Neural cell (in vitro differentiated cells): Measurements from ENCODE around the gene MIB1. TPM values are rescaled to one million over a fixed set of nuclear protein-coding genes. Genes with fewer than 3 reads are reported as not detected.
"Not testable (repeated sequence)": the region's sequence is repeated elsewhere in the genome, so short reads cannot be mapped to it uniquely, and the experiment has no call there.

ENCODE experiments used
- H2AFZ ChIP-seq: fragments of 200-600, 300-800 bp; sonication (generic), shearing (Covaris generic); 2 replicates; pipeline ENCODE4 v1.6.0; 2014; ENCODE audit warnings: low read depth, mild to moderate bottlenecking, antibody characterized with exemption, low read length, moderate library complexity
- H3F3A ChIP-seq: fragments of 200-600 bp; shearing (Covaris generic); 2 replicates; pipeline ENCODE4 v1.6.1; 2016; ENCODE audit warnings: mild to moderate bottlenecking, moderate library complexity, mixed read lengths, antibody characterized with exemption, low read length; ENCODE audit not compliant: insufficient read depth, poor library complexity, severe bottlenecking
- H3K27ac ChIP-seq: fragments of 200-600, 300-800 bp; sonication (generic), shearing (Covaris generic); 2 replicates; pipeline ENCODE4 v1.5.1; 2014; ENCODE audit warnings: mild to moderate bottlenecking, low read length, moderate library complexity
- H3K27me3 ChIP-seq: fragments of 300-800, 200-600 bp; sonication (generic), shearing (Covaris generic); 2 replicates; pipeline ENCODE4 v1.6.0; 2014; ENCODE audit warnings: mild to moderate bottlenecking, low read depth, low read length, moderate library complexity; ENCODE audit not compliant: insufficient read depth
- H3K36me3 ChIP-seq: fragments of 300-800, 200-600 bp; sonication (generic), shearing (Covaris generic); 2 replicates; pipeline ENCODE4 v1.5.1; 2014; ENCODE audit warnings: mild to moderate bottlenecking, antibody characterized with exemption, low read length, moderate library complexity; ENCODE audit not compliant: insufficient read depth
- H3K4me2 ChIP-seq: fragments of 300-800, 200-600 bp; sonication (generic), shearing (Covaris generic); 2 replicates; pipeline ENCODE4 v1.6.0; 2014; ENCODE audit warnings: mild to moderate bottlenecking, low read length
- H3K4me3 ChIP-seq: fragments of 300-800, 200-600 bp; sonication (generic), shearing (Covaris generic); 2 replicates; pipeline ENCODE4 v1.5.1; 2014; ENCODE audit warnings: mild to moderate bottlenecking, low read length, moderate library complexity
- H3K79me2 ChIP-seq: fragments of 200-600 bp; shearing (Covaris generic); replicated peaks from 2 replicates; pipeline ENCODE4 v1.6.0; 2014; ENCODE audit warnings: mild to moderate bottlenecking, low read length, moderate library complexity; ENCODE audit not compliant: insufficient read depth
- H3K9ac ChIP-seq: fragments of 300-800, 200-600 bp; sonication (generic), shearing (Covaris generic); 2 replicates; pipeline ENCODE4 v1.6.1; 2016; ENCODE audit warnings: mild to moderate bottlenecking, low read length, mixed read lengths
- H3K9me2 ChIP-seq: fragments of 200-600 bp; shearing (Covaris generic); 2 replicates; pipeline ENCODE4 v1.6.1; 2016; ENCODE audit warnings: mild to moderate bottlenecking, low read length, mixed read lengths; ENCODE audit not compliant: insufficient read depth
- H3K9me3 ChIP-seq: fragments of 200-600, 300-800 bp; sonication (generic), shearing (Covaris generic); 2 replicates; pipeline ENCODE4 v1.6.1; 2016; ENCODE audit warnings: mild to moderate bottlenecking, mixed run types, low read length, moderate library complexity, mixed read lengths
- H4K20me1 ChIP-seq: fragments of 200-600 bp; shearing (Covaris generic); 2 replicates; pipeline ENCODE4 v1.6.1; 2016; ENCODE audit warnings: mild to moderate bottlenecking, mixed run types; ENCODE audit not compliant: insufficient read depth
- CTCF ChIP-seq: fragments of 450-650 bp; IDR thresholded peaks from 2 replicates; pipeline ENCODE4 v1.5.1; 2014; ENCODE audit warnings: antibody characterized with exemption, mild to moderate bottlenecking, moderate library complexity; ENCODE audit not compliant: poor library complexity, severe bottlenecking
- EP300 ChIP-seq: fragments of 450-650 bp; conservative IDR thresholded peaks from 2 replicates; pipeline ENCODE4 v1.6.1; 2014; ENCODE audit warnings: antibody characterized with exemption, mild to moderate bottlenecking, moderate library complexity; ENCODE audit not compliant: poor library complexity, severe bottlenecking
- EZH2 ChIP-seq: fragments of 200-600, 300-800 bp; shearing (Covaris generic), sonication (generic); IDR thresholded peaks from 2 replicates; pipeline ENCODE4 v1.6.1; 2014; ENCODE audit warnings: antibody characterized with exemption, low read length, borderline replicate concordance, mild to moderate bottlenecking; ENCODE audit not compliant: insufficient read depth, poor library complexity, severe bottlenecking
- MXI1 ChIP-seq: fragments of 450-650 bp; conservative IDR thresholded peaks from 2 replicates; pipeline ENCODE4 v1.6.1; 2014; ENCODE audit warnings: antibody characterized with exemption, mild to moderate bottlenecking; ENCODE audit not compliant: poor library complexity, severe bottlenecking
- POLR2AphosphoS5 ChIP-seq: IDR thresholded peaks from 2 replicates; pipeline ENCODE4 v1.6.1; 2012
- RAD21 ChIP-seq: fragments of 450-650 bp; conservative IDR thresholded peaks from 2 replicates; pipeline ENCODE4 v1.6.1; 2014; ENCODE audit warnings: antibody characterized with exemption, mild to moderate bottlenecking, moderate library complexity
- REST ChIP-seq: IDR thresholded peaks from 2 replicates; pipeline ENCODE4 v1.6.1; 2012; ENCODE audit warnings: borderline replicate concordance
- SMC3 ChIP-seq: fragments of 450-650 bp; conservative IDR thresholded peaks from 2 replicates; pipeline ENCODE4 v1.6.1; 2014; ENCODE audit warnings: antibody characterized with exemption, mild to moderate bottlenecking, moderate library complexity; ENCODE audit not compliant: poor library complexity
- TAF1 ChIP-seq: IDR thresholded peaks from 2 replicates; pipeline ENCODE4 v1.6.1; 2012; ENCODE audit warnings: low read depth
- polyA plus RNA-seq: library from polyadenylated mRNA; depleted of rRNA; stranded (reverse); fragments of >200 nt; gene quantifications from 2 replicates; pipeline ENCODE4 v1.2.3, GENCODE V29; 2014

MIB1 gene
- polyA plus RNA-seq, 1 donor from 2014 or later: 68.3 TPM

GRCh38 chr18:21704603-21705364 is 35.8 kb upstream of the MIB1 start, which contains the start of gene ABHD3:
ABHD3 (minus strand) TSS chr18:21704774; CDS start chr18:21704665, 109 bp downstream.
- peak within 1 kb of the TSS; percentile 73 for H3K9ac ChIP-seq
- no peaks in the 10 kb centered on the region for H3K36me3 ChIP-seq
- H3K4me3 ChIP-seq: peak within 1 kb of the TSS; percentile 78
- peak within 1 kb of the TSS; percentile 76 for H3K4me2 ChIP-seq
- no peaks in the 10 kb centered on the region for H3K79me2 ChIP-seq
- H2AFZ ChIP-seq: peak within 1 kb of the TSS; percentile 9
- H3K9me2 ChIP-seq: no peaks in the 10 kb centered on the region
- H4K20me1 ChIP-seq: no peaks in the 10 kb centered on the region
- H3F3A ChIP-seq: no peaks in the 10 kb centered on the region
- H3K27ac ChIP-seq: peak within 1 kb of the TSS; percentile 34
- no peaks in the 10 kb centered on the region for H3K27me3 ChIP-seq
- TF ChIP-seq RAD21 (no peak), POLR2AphosphoS5 (peak; percentile 56), EP300 (no peak), SMC3 (peak; percentile 48), REST (no peak), TAF1 (no peak), CTCF (peak; percentile 42), MXI1 (peak; percentile 38)
- no peaks in the 10 kb centered on the region for H3K9me3 ChIP-seq

- Histone ChIP-seq H3K79me2 (no peaks in the 10 kb centered on the region), H3K27me3 (no peaks in the 10 kb centered on the region), H3K9ac (no peak overlapping the region), H4K20me1 (no peaks in the 10 kb centered on the region), H3K9me2 (no peaks in the 10 kb centered on the region), H2AFZ (no peak overlapping the region), H3K4me3 (no peak overlapping the region), H3K36me3 (no peaks in the 10 kb centered on the region), H3K27ac (no peak overlapping the region), H3K4me2 (no peak overlapping the region), H3F3A (no peaks in the 10 kb centered on the region), H3K9me3 (no peaks in the 10 kb centered on the region)
- TF ChIP-seq RAD21 (no peak), CTCF (no peak), EP300 (no peak), EZH2 (no peak), REST (no peak), MXI1 (no peak), SMC3 (no peak), POLR2AphosphoS5 (no peak), TAF1 (no peak)
Measured at GRCh38 chr18:21706386-21706865, 34.2 kb upstream of the MIB1 start.

GRCh38 chr18:21707130-21707529 is 33.5 kb upstream of the MIB1 start:
- H3K9me3 ChIP-seq, H3K79me2 ChIP-seq, H3K9ac ChIP-seq, H3K4me3 ChIP-seq, H3F3A ChIP-seq, H3K27me3 ChIP-seq, H3K27ac ChIP-seq, H3K36me3 ChIP-seq, H3K9me2 ChIP-seq, H3K4me2 ChIP-seq, H4K20me1 ChIP-seq, H2AFZ ChIP-seq: not testable (repeated sequence)
